Transverse colon (tissue), 4 donors: ENCODE measurements around the gene SLC22A31.

Experiments
- CTCF ChIP-seq, 5 experiments: fragments of 200-600 bp in 3 of 5; fragments of 450-650 bp in 2 of 5; sonication (generic) in 3 of 5; IDR thresholded peaks; 1 replicate in 2 of 5; 2 replicates in 3 of 5; pipeline ENCODE4 v1.5.1; 2016 to 2017; ENCODE audit warnings: antibody characterized with exemption in 5 of 5, inconsistent platforms in 3 of 5, mild to moderate bottlenecking in 2 of 5, moderate library complexity in 1 of 5
- EP300 ChIP-seq: sonication (generic); formaldehyde crosslinking; IDR thresholded peaks from one replicate; pipeline ENCODE4 v1.6.1; 2017; ENCODE audit warnings: antibody characterized with exemption, low read depth
- POLR2A ChIP-seq: fragments of 450-650 bp; IDR thresholded peaks from one replicate; pipeline ENCODE4 v1.6.1; 2016; ENCODE audit warnings: antibody characterized with exemption, mild to moderate bottlenecking, moderate library complexity
- POLR2AphosphoS5 ChIP-seq, 3 donors: sonication (generic); formaldehyde crosslinking; IDR thresholded peaks; one replicate each; pipeline ENCODE4 v1.6.1; 2016; ENCODE audit warnings: antibody characterized with exemption in 3 of 3

- TF ChIP-seq CTCF (IDR thresholded peaks at IDR 0.05) (no peak), POLR2A (no peak), POLR2AphosphoS5 (IDR thresholded peaks at IDR 0.05) (no peak), EP300 (no peak)
These were observed 29.9 kb upstream of the SLC22A31 start for GRCh38 chr16:89230255-89230654.
